HG02623 (cell line): Measurements from ENCODE around the gene HEPACAM.

Experiments
- ATAC-seq: cut with Tn5 transposase; IDR thresholded peaks from one replicate; pipeline ENCODE4 v1.9.1; 2021; ENCODE audit warnings: moderate library complexity; ENCODE audit not compliant: unreplicated experiment

Gene HEPACAM

DNA sequence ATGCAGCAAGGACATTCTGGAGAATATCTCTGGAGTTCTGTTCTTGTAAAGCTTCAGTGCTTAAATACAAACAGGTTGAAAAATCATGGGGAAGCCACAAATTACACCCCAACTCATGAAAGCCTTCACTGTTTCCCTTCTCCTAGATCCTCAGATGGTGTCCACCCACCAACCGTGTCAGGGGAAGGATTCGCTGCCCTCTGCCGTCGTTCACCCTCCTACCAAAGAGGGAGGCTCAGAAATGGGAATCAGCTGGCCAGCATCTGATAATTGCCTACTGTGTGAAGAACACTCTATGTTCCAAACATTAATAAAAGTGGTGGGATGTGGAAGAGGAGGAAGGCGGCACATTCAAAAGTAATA, 7.4 kb upstream of the HEPACAM start:
- ATAC-seq = no peak

GRCh38 chr11:124942466-124943253, 6.8 kb upstream of the HEPACAM start:
- no peak for ATAC-seq

DNA sequence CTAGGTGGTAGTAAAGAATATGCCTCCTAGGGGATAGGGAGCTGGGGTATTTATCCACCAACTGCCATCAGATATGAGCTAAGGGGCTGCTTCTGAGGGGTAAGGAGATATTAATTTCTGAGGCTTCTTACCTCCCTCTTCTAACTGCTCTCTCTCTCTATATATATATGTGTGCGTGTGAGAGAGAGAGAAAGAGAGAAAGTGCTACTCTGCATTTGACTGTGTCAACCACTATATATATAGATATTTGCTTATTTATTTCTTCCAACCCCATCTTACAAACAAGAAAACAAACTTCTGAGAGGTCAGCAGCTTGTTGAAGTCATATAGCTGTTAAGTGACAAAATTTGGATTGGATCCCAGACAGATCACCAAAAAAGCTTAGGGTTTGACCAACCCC, 5.9 kb upstream of the HEPACAM start:
- ATAC-seq = no peak

DNA sequence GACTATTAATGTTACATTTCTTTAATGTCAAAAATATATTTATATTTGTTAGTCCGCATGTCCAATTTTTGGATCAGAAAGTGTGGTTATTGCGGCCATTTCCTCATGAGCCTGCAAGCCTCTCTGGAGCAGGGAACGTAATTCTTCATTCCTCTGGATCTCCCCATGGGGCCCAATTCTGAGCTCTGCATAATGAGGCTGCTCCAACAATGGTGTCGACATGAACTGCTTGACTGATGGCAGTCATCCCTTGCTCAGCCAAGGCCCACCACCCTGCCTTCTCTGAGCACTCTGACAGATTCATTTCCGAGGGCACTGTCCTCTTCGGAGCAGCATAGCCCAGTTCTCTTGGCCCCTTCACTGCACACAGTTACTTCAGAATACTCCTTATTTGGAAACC, 3.1 kb upstream of the HEPACAM start:
- ATAC-seq = no peak

- ATAC-seq = no peak
These were observed 2.4 kb upstream of the HEPACAM start for GRCh38 chr11:124938206-124938765.

- ATAC-seq = no peak
These were observed 1.6 kb upstream of the HEPACAM start for GRCh38 chr11:124937336-124937935.

- no peak for ATAC-seq
These were observed 842 bp downstream of the HEPACAM start for GRCh38 chr11:124934862-124935547.

DNA sequence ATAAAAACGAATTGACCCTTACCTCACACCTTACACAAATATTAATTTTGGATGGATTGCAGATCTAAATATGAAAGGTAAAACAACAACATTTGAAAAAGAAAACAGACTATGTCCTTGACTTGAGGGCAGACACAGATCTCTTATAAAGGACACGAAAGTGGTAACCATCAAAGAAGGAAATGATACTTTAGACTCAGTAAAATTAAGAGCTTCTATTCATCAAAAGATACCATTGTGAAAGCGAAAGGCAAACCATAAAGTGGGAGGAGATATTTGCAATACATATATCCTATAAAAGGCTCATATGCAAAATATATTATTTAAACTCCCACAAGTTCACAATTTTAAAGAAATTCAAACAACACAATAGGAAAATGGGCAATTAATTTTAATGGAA, 5.0 kb downstream of the HEPACAM start:
- ATAC-seq = peak; percentile 74

DNA sequence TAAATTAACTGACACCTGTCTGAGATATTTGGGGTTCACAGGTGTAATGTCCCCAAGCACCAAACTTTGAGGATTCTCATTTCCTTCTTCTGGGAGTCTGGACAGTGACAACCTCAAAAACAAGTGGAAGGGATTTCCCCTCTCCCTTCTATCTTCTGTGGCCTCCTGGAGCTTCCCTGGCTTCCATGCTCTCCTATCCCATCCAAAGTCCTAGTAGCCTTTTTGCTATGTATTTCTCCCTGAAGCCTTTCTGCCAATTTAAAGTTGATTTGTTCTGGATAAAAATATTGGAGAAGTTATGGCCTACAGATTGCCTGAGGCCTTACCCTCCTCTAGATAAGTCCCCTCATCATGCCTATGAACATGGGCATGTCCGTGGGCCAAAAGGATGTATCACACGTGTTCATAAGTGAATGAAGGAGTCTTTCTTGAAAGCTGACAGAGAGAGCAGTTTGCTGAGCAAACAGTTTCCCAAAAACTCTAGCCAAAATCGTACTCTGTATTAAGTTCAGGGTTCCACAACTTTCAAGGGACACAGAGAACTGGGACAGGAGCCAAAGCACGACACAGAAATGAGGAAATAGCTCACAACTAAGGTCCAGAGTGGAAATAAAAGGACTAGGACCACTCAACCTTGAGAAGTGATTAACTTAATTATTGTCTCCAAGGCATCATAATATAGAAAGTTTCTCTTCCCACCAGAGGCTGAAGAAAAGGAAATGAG, 6.7 kb downstream of the HEPACAM start:
- no peak for ATAC-seq

- no peak for ATAC-seq
These were observed 12.6 kb downstream of the HEPACAM start for GRCh38 chr11:124923296-124923695.

GRCh38 chr11:124922831-124923230, 13.0 kb downstream of the HEPACAM start:
- no peak for ATAC-seq

GRCh38 chr11:124920870-124921609, 14.8 kb downstream of the HEPACAM start:
- ATAC-seq = no peak

DNA sequence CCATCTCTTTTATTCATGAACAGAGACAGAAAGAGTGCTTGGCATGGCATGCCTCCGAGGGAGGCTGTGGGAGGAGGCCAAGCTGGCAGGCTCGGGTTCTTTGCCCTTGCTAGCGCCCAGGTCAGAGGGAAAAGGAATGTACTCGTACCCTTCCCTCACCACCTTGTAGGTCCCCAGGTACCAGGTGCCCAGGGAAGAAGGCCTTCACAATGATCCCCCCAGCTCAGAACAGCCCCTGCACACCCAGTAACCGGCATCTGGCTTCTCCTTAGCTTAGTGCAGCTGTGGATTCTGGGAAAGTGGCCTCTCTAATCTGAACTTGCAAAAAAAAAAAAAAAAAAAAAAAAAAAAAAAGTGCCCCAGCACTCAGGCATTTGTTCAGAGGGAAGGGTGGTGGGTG, 15.5 kb downstream of the HEPACAM start:
- no peak for ATAC-seq

GRCh38 chr11:124919898-124920297, 15.9 kb downstream of the HEPACAM start:
- no peak for ATAC-seq

- ATAC-seq = no peak
These were observed 16.9 kb downstream of the HEPACAM start, which contains the start of gene HEPN1 for GRCh38 chr11:124918950-124919349. Gene HEPN1, plus strand, starts transcription at chr11:124919250.

- no peak for ATAC-seq
These were observed 18.7 kb downstream of the HEPACAM start for GRCh38 chr11:124917115-124917637.

- ATAC-seq = no peak
These were observed 19.5 kb downstream of the HEPACAM start for GRCh38 chr11:124916370-124916710.

- ATAC-seq = no peak
These were observed 20.1 kb downstream of the HEPACAM start for GRCh38 chr11:124915541-124916369.

- no peak for ATAC-seq
These were observed 33.2 kb downstream of the HEPACAM start for GRCh38 chr11:124902616-124903015.
